H1 (cell line): ENCODE data around the gene GRM7. TPM values are rescaled to one million over a fixed set of nuclear protein-coding genes. Genes with fewer than 3 reads are reported as not detected.

ENCODE experiments used
- CTCF ChIA-PET: fragments of 300-600 bp; sonication (Branson Sonifier 250); formaldehyde crosslinking; loops from one replicate; lab custom pipeline; 2021; ENCODE audit not compliant: partially characterized antibody; lab: Charles Lee
- POLR2A ChIA-PET: fragments of 300-600 bp; sonication (Branson Sonifier 250); formaldehyde crosslinking; loops from one replicate; lab custom pipeline; 2021; ENCODE audit warnings: inconsistent platforms; ENCODE audit not compliant: partially characterized antibody; lab: Charles Lee
- DNase-seq, 2 experiments: peaks; one replicate each; pipeline versions ENCODE4 v3.0.0 to v3.0.0-alpha.2; 2010 to 2022; ENCODE audit warnings: low spot score in 2 of 2, low read depth in 1 of 2, mixed read lengths in 1 of 2
- FAIRE-seq: peaks from 2 replicates; lab custom pipeline; 2011; peaks lifted over from hg19 to GRCh38; lab: Jason Lieb, UNC
- H2AFZ ChIP-seq: 2 replicates; pipeline ENCODE4 v1.8.1; 2012; ENCODE audit warnings: low read length, inconsistent platforms
- H2AK5ac ChIP-seq: 2 replicates; pipeline ENCODE4 v1.6.1; 2013; ENCODE audit warnings: low read depth, low read length
- H2BK120ac ChIP-seq: replicated peaks from 2 replicates; pipeline ENCODE3; 2013; ENCODE audit warnings: low read depth, low read length, inconsistent platforms
- H2BK12ac ChIP-seq: 2 replicates; pipeline ENCODE4 v1.6.1; 2013; ENCODE audit warnings: low read depth, low read length
- H2BK15ac ChIP-seq: 2 replicates; pipeline ENCODE4 v1.6.1; 2013; ENCODE audit warnings: low read length
- H2BK20ac ChIP-seq: 2 replicates; pipeline ENCODE4 v1.6.1; 2013; ENCODE audit warnings: low read length
- H2BK5ac ChIP-seq: 2 replicates; pipeline ENCODE4 v1.6.1; 2013; ENCODE audit warnings: low read depth, low read length
- H3K14ac ChIP-seq: 2 replicates; pipeline ENCODE4 v1.6.1; 2013; ENCODE audit warnings: inconsistent platforms; ENCODE audit not compliant: insufficient read length
- H3K18ac ChIP-seq: 2 replicates; pipeline ENCODE4 v1.6.1; 2013; ENCODE audit warnings: low read length; ENCODE audit errors: extremely low read depth
- H3K23ac ChIP-seq: 2 replicates; pipeline ENCODE4 v1.6.1; 2013; ENCODE audit warnings: inconsistent platforms; ENCODE audit not compliant: insufficient read length
- H3K23me2 ChIP-seq: 2 replicates; pipeline ENCODE4 v1.6.1; 2013; ENCODE audit warnings: low read depth, low read length
- H3K27ac ChIP-seq: 2 replicates; pipeline ENCODE4 v1.6.1; 2011; ENCODE audit warnings: low read depth, low read length, inconsistent platforms
- H3K27me3 ChIP-seq, 4 experiments: replicated peaks in 1 of 4; 1 replicate in 1 of 4; 2 replicates in 3 of 4; pipeline versions ENCODE4 v1.6.1 to v1.8.1; 2011 to 2013; ENCODE audit warnings: low read length in 3 of 4, mild to moderate bottlenecking in 3 of 4, inconsistent platforms in 2 of 4, mixed read lengths in 2 of 4, moderate library complexity in 1 of 4; ENCODE audit not compliant: control insufficient read depth in 3 of 4, insufficient read depth in 3 of 4; ENCODE audit errors: extremely low read depth in 1 of 4
- H3K36me3 ChIP-seq, 4 experiments: 2 replicates each; pipeline versions ENCODE4 v1.6.1 to v1.8.1; 2011 to 2013; ENCODE audit warnings: mild to moderate bottlenecking in 4 of 4, low read length in 3 of 4, moderate library complexity in 2 of 4, control low read depth in 1 of 4, inconsistent platforms in 1 of 4; ENCODE audit not compliant: insufficient read depth in 4 of 4, control insufficient read depth in 2 of 4
- H3K4ac ChIP-seq: replicated peaks from 2 replicates; pipeline ENCODE3; 2013; ENCODE audit warnings: low read length, low read depth, mixed read lengths, inconsistent platforms; ENCODE audit not compliant: insufficient read length
- H3K4me1 ChIP-seq, 4 experiments: replicated peaks in 1 of 4; 1 replicate in 1 of 4; 2 replicates in 3 of 4; pipeline versions ENCODE4 v1.6.1 to v1.8.1; 2011 to 2013; ENCODE audit warnings: low read length in 3 of 4, inconsistent platforms in 2 of 4, mixed read lengths in 1 of 4; ENCODE audit not compliant: insufficient read depth in 4 of 4, control insufficient read depth in 3 of 4
- H3K4me2 ChIP-seq, 2 experiments: 2 replicates each; pipeline versions ENCODE4 v1.6.1 to v1.8.1; 2011 to 2013; ENCODE audit warnings: low read depth in 2 of 2, low read length in 2 of 2, control low read depth in 1 of 2, inconsistent platforms in 1 of 2, mild to moderate bottlenecking in 1 of 2; ENCODE audit not compliant: insufficient read depth in 1 of 2
- H3K4me3 ChIP-seq, 4 experiments: fragments of 200-600, 300-600 bp in 1 of 4; sonication (generic), shearing (Covaris generic), sonication (Bioruptor Twin) in 1 of 4; 2 replicates each; pipeline versions ENCODE4 v1.5.1 to v1.8.1; 2011 to 2016; ENCODE audit warnings: low read length in 4 of 4, low read depth in 3 of 4, control low read depth in 2 of 4, inconsistent platforms in 2 of 4, mild to moderate bottlenecking in 2 of 4, mixed read lengths in 1 of 4, moderate library complexity in 1 of 4; ENCODE audit not compliant: insufficient read depth in 2 of 4; ENCODE audit errors: extremely low read depth in 1 of 4
- H3K56ac ChIP-seq: replicated peaks from 2 replicates; pipeline ENCODE3; 2013; ENCODE audit warnings: low read depth, mild to moderate bottlenecking, mixed read lengths, low read length, inconsistent platforms; ENCODE audit not compliant: insufficient read length
- H3K79me1 ChIP-seq: 2 replicates; pipeline ENCODE4 v1.6.1; 2013; ENCODE audit warnings: low read depth, low read length, control low read depth
- H3K79me2 ChIP-seq, 2 experiments: 2 replicates each; pipeline versions ENCODE4 v1.6.1 to v1.8.1; 2012 to 2013; ENCODE audit warnings: low read length in 2 of 2, mild to moderate bottlenecking in 2 of 2, inconsistent platforms in 1 of 2; ENCODE audit not compliant: insufficient read depth in 2 of 2, control insufficient read depth in 1 of 2
- H3K9ac ChIP-seq, 4 experiments: replicated peaks in 1 of 4; 1 replicate in 1 of 4; 2 replicates in 3 of 4; pipeline versions ENCODE4 v1.6.1 to v1.8.1; 2011 to 2013; ENCODE audit warnings: low read depth in 3 of 4, low read length in 3 of 4, control low read depth in 2 of 4, mild to moderate bottlenecking in 2 of 4, moderate library complexity in 2 of 4, inconsistent platforms in 1 of 4; ENCODE audit errors: extremely low read depth in 1 of 4
- H3K9me3 ChIP-seq, 2 experiments: 2 replicates each; pipeline versions ENCODE4 v1.6.1 to v1.8.1; 2012 to 2013; ENCODE audit warnings: mild to moderate bottlenecking in 2 of 2, moderate library complexity in 2 of 2, control low read depth in 1 of 2, inconsistent platforms in 1 of 2, low read depth in 1 of 2, low read length in 1 of 2, mixed read lengths in 1 of 2; ENCODE audit not compliant: insufficient read depth in 2 of 2
- H4K20me1 ChIP-seq, 2 experiments: replicated peaks in 1 of 2; 2 replicates each; pipeline versions ENCODE3 to v1.8.1; 2011 to 2013; ENCODE audit warnings: inconsistent platforms in 2 of 2, low read length in 2 of 2, mild to moderate bottlenecking in 1 of 2; ENCODE audit not compliant: insufficient read depth in 2 of 2, control insufficient read depth in 1 of 2
- H4K5ac ChIP-seq: 2 replicates; pipeline ENCODE4 v1.6.1; 2013; ENCODE audit warnings: low read length, low read depth, mixed read lengths, inconsistent platforms; ENCODE audit not compliant: insufficient read length
- H4K8ac ChIP-seq: 2 replicates; pipeline ENCODE4 v1.8.0; 2013; ENCODE audit warnings: mild to moderate bottlenecking, moderate library complexity, low read length, inconsistent platforms; ENCODE audit not compliant: insufficient read depth; ENCODE audit errors: extremely low read depth
- H4K91ac ChIP-seq: replicated peaks from 2 replicates; pipeline ENCODE3; 2013; ENCODE audit warnings: low read length, mixed read lengths, inconsistent platforms; ENCODE audit not compliant: insufficient read length
- WGBS, 2 experiments: shearing (Covaris generic) in 1 of 2; methylation state at CpG; one replicate each; pipeline versions ENCODE4 v1.1.6 to v1.1.7; 2013 to 2015; ENCODE audit warnings: low lambda C conversion rate in 2 of 2, mixed read lengths in 2 of 2, inconsistent platforms in 1 of 2, low coverage in 1 of 2, missing lambda C conversion rate in 1 of 2; ENCODE audit not compliant: insufficient replicate concordance in 2 of 2, insufficient coverage in 1 of 2, insufficient read length in 1 of 2; ENCODE audit errors: extremely low coverage in 1 of 2, missing lambda C conversion rate in 1 of 2; 5-methylcytosine and 5-hydroxymethylcytosine counted together
- polyA plus RNA-seq, 7 experiments: library from polyadenylated mRNA; depleted of rRNA in 3 of 7; stranded (reverse) in 5 of 7; unstranded in 2 of 7; fragments of >200 nt in 5 of 7; fragments of 200-250 nt in 2 of 7; gene quantifications; 1 replicate in 5 of 7; 2 replicates in 1 of 7; 4 replicates in 1 of 7; pipeline versions ENCODE4 v1.2.1 to v1.2.3, GENCODE V29; 2011 to 2013; ENCODE audit warnings: missing spikeins in 2 of 7, mixed read lengths in 2 of 7
- total RNA-seq: library from RNA; stranded (reverse); fragmentation: NEBNext Ultra II Directional; extraction: Animal tissue kit (Norgen Biotek cat#: 25700); gene quantifications from 2 replicates; pipeline ENCODE4 v1.2.1, GENCODE V29; 2021
- TF ChIP-seq, protein P1 (sequence below): IDR thresholded peaks from 2 replicates; pipeline ENCODE4 v1.6.1; 2012; ENCODE audit warnings: inconsistent platforms

The GRM7 gene
- total and polyA plus RNA-seq, 2 of the 8 experiments (the other 6 are each of a cell fraction or from before 2014, with no cell fraction given) = 0.17 to 0.24 TPM

DNA sequence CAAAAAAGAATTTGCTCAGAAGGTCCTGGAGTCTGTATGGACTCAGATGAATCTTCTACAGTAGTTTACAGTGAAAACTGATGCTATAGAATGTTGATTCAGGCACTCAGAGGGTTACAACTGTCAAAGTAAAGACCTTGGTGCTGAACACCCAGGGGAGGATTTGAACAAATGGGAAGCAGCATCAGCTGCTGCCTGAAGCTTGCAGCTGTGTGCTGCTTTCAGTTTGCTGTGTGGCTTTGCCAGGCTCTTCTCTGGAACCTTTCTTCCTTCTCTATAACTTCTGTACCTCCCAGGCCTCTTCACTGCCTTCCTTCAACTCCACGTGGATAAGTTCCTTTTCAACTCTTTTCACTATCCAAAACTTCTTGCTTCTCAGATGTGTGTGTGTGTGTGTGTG lies 214.2 kb downstream of the GRM7 start:
- CTCF ChIA-PET = interaction anchor here (0.7 to 3.3 kb wide), 4 partner anchors 10 to 203 kb away, joined by 3 to 11 read pairs (median 3); no protein-coding TSS in a partner anchor
- Histone ChIP-seq H3K27me3 (no peaks in the 10 kb centered on the region), H2BK15ac (no peak overlapping the region), H3K4me3 (no peak overlapping the region), H2AK5ac (no peak overlapping the region), H3K79me1 (no peaks in the 10 kb centered on the region), H3K27ac (no peak overlapping the region), H2BK120ac (no peak overlapping the region), H4K91ac (no peak overlapping the region), H3K14ac (no peak overlapping the region), H2BK20ac (no peak overlapping the region), H3K18ac (no peak overlapping the region), H3K4ac (no peak overlapping the region), H3K36me3 (no peaks in the 10 kb centered on the region), H2BK5ac (no peak overlapping the region), H2AFZ (peak overlapping the region; percentile 44; the same call in 1 of the 2 replicates), H4K8ac (no peak overlapping the region), H3K9me3 (no peaks in the 10 kb centered on the region), H3K4me2 (no peak overlapping the region), H3K9ac (no peak overlapping the region), H4K20me1 (no peaks in the 10 kb centered on the region), H3K79me2 (no peaks in the 10 kb centered on the region), H2BK12ac (no peak overlapping the region), H3K23me2 (no peaks in the 10 kb centered on the region), H3K4me1 (no peaks in the 10 kb centered on the region), H4K5ac (no peak overlapping the region), H3K56ac (no peak overlapping the region), H3K23ac (no peak overlapping the region)
- DNase-seq (no peak), FAIRE-seq (no peak)
- POLR2A ChIA-PET = no interaction called here
- TF ChIP-seq, protein P1, sequence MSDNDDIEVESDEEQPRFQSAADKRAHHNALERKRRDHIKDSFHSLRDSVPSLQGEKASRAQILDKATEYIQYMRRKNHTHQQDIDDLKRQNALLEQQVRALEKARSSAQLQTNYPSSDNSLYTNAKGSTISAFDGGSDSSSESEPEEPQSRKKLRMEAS = no peak
- WGBS, 2 experiments = 55% methylated on average over 1 of the region's 1 CpG; no CpG with 5 or more reads in 1 of the 2 experiments
